Adrenal gland (tissue), 12 donors: ENCODE data around the gene DNAAF1. TPM values are rescaled to one million over a fixed set of nuclear protein-coding genes. Genes with fewer than 3 reads are reported as not detected.

ENCODE experiments used
- DNase-seq, 7 donors: peaks; one replicate each; pipeline ENCODE4 v3.0.0-alpha.2; 2019 to 2020
- H3K27ac ChIP-seq, 5 donors: fragments of 200-600 bp; sonication (generic) in 4 of 5; 1 replicate in 3 of 5; 2 replicates in 2 of 5; pipeline versions ENCODE4 v1.5.1 to v1.8.0; 2016 to 2020; ENCODE audit warnings: mild to moderate bottlenecking in 1 of 5
- H3K27me3 ChIP-seq: fragments of 200-600 bp; 2 replicates; pipeline ENCODE4 v1.8.0; 2021
- H3K36me3 ChIP-seq, 2 donors: fragments of 200-600 bp; replicated peaks in 1 of 2; 1 replicate in 1 of 2; 2 replicates in 1 of 2; pipeline versions ENCODE4 v1.5.1 to v1.8.0; 2018 to 2022
- H3K4me1 ChIP-seq, 2 donors: fragments of 200-600 bp; replicated peaks in 1 of 2; 1 replicate in 1 of 2; 2 replicates in 1 of 2; pipeline versions ENCODE4 v1.5.1 to v1.8.0; 2018 to 2021
- H3K4me3 ChIP-seq, 4 donors: fragments of 200-600 bp; sonication (generic) in 3 of 4; one replicate each; pipeline ENCODE4 v1.5.1; 2016 to 2018
- H3K9me3 ChIP-seq, 3 donors: fragments of 200-600 bp; sonication (generic) in 1 of 3; replicated peaks in 1 of 3; 1 replicate in 2 of 3; 2 replicates in 1 of 3; pipeline versions ENCODE4 v1.5.1 to v1.8.0; 2016 to 2021
- CTCF ChIP-seq, 6 experiments: fragments of 450-650 bp in 4 of 6; fragments of 200-600 bp in 2 of 6; sonication (generic) in 1 of 6; IDR thresholded peaks; 1 replicate in 5 of 6; 2 replicates in 1 of 6; pipeline versions ENCODE4 v1.5.1 to v1.8.0; 2016 to 2021; ENCODE audit warnings: antibody characterized with exemption in 6 of 6, mild to moderate bottlenecking in 2 of 6, moderate library complexity in 1 of 6
- POLR2A ChIP-seq, 2 donors: fragments of 450-650 bp; IDR thresholded peaks; one replicate each; pipeline ENCODE4 v1.6.1; 2017; ENCODE audit warnings: antibody characterized with exemption in 2 of 2, mild to moderate bottlenecking in 2 of 2, moderate library complexity in 1 of 2
- WGBS, 4 donors: extraction: QIAGEN DNeasy Blood & Tissue Kit in 2 of 4; methylation state at CpG; one replicate each; pipeline versions ENCODE4 v1.1.5 to v1.1.7; 2013 to 2017; 5-methylcytosine and 5-hydroxymethylcytosine counted together
- intact Hi-C, 2 donors: fragments of 100-400 bp; cut with DNase I; formaldehyde crosslinking; loops; one replicate each; pipeline versions ENCODE4 v1.14.1 to v1.15.0; 2022 to 2023
- polyA plus RNA-seq, 3 donors: library from polyadenylated mRNA; stranded (reverse); fragments of 200-250 nt in 2 of 3; fragments of 350-450 nt in 1 of 3; fragmentation: Illumina TruSeq in 1 of 3; extraction: RNeasy Lipid Tissue Mini Kit (QIAGEN cat#74804) in 1 of 3; gene quantifications; one replicate each; pipeline ENCODE4 v1.2.3, GENCODE V29; 2013 to 2014
- total RNA-seq, 9 donors: library from RNA; depleted of rRNA in 4 of 9; stranded (reverse); fragments of >200 nt in 4 of 9; fragments of 120-200 nt in 1 of 9; fragmentation: NEBNext Ultra II Directional in 1 of 9; extraction: Animal tissue kit (Norgen Biotek cat#: 25700) in 1 of 9; gene quantifications; one replicate each; pipeline versions ENCODE4 v1.1.0 to v1.2.4, GENCODE V29; 2013 to 2023
- donor health status: healthy with polysubstance abuse.
- donor health status: Bipolar disorder and iron deficiency.
- donor health status: DM: yes; HTN: yes; CAD: no.
- donor health status: DM: no; HTN: no; CAD: no.
- donor health status: DM: no; HTN: no; CAD: no.
- donor health status: DM: yes; HTN: yes; CAD: no.

The DNAAF1 gene
- total and polyA plus RNA-seq, 12 donors: 0.67 to 17.9 (median 2.4) TPM

- H3K36me3 ChIP-seq: no peaks in the 10 kb centered on the region
- H3K27ac ChIP-seq: no peak overlapping the region
- no peak overlapping the region for H3K4me3 ChIP-seq
- no peak for TF ChIP-seq CTCF (IDR thresholded peaks at IDR 0.05)
- no peak for TF ChIP-seq POLR2A (IDR thresholded peaks at IDR 0.05)
- no peaks in the 10 kb centered on the region for H3K4me1 ChIP-seq
- DNase-seq: no peak
- no peaks in the 10 kb centered on the region for H3K27me3 ChIP-seq
- H3K9me3 ChIP-seq: no peaks in the 10 kb centered on the region
- intact Hi-C loops: no loop called here
- WGBS, 4 donors: 61 to 81% (median 66%) methylated on average over 10 to 16 of the region's 16 CpGs
These were observed 51.8 kb downstream of the DNAAF1 start for GRCh38 chr16:84196727-84197394.

GRCh38 chr16:84197466-84198128 is 52.5 kb downstream of the DNAAF1 start:
- TF ChIP-seq POLR2A (IDR thresholded peaks at IDR 0.05): no peak
- no peak for TF ChIP-seq CTCF (IDR thresholded peaks at IDR 0.05)
- intact Hi-C loops: no loop called here
- no peak overlapping the region for H3K4me3 ChIP-seq
- no peaks in the 10 kb centered on the region for H3K9me3 ChIP-seq
- no peak overlapping the region for H3K27ac ChIP-seq
- no peaks in the 10 kb centered on the region for H3K36me3 ChIP-seq
- no peaks in the 10 kb centered on the region for H3K4me1 ChIP-seq
- H3K27me3 ChIP-seq: no peaks in the 10 kb centered on the region
- 92 to 94% (median 93%) methylated on average over 10 to 14 of the region's 14 CpGs for WGBS, 4 donors
- DNase-seq: no peak

- intact Hi-C loops: no loop called here
- WGBS, 4 donors: 66 to 77% (median 76%) methylated on average over 10 of the region's 10 CpGs
- TF ChIP-seq POLR2A (IDR thresholded peaks at IDR 0.05) (no peak), CTCF (IDR thresholded peaks at IDR 0.05) (no peak)
These were observed 53.3 kb downstream of the DNAAF1 start for GRCh38 chr16:84198401-84198800.

GRCh38 chr16:84199097-84199496 is 54.0 kb downstream of the DNAAF1 start:
- H3K36me3 ChIP-seq: no peaks in the 10 kb centered on the region
- intact Hi-C loops: no loop called here
- no peaks in the 10 kb centered on the region for H3K9me3 ChIP-seq
- no peak overlapping the region for H3K4me3 ChIP-seq
- no peaks in the 10 kb centered on the region for H3K27me3 ChIP-seq
- WGBS, 4 donors: 58 to 72% (median 64%) methylated on average over 13 of the region's 13 CpGs
- no peak overlapping the region for H3K27ac ChIP-seq
- no peak for TF ChIP-seq CTCF (IDR thresholded peaks at IDR 0.05)
- no peaks in the 10 kb centered on the region for H3K4me1 ChIP-seq
- no peak for DNase-seq

More at GRCh38 chr16:84198401-84198800, 53.3 kb downstream of the DNAAF1 start:
- H3K4me1 ChIP-seq: no peaks in the 10 kb centered on the region
- H3K27ac ChIP-seq: no peak overlapping the region
- no peak overlapping the region for H3K4me3 ChIP-seq
- H3K27me3 ChIP-seq: no peaks in the 10 kb centered on the region
- no peaks in the 10 kb centered on the region for H3K9me3 ChIP-seq
- DNase-seq: no peak
- H3K36me3 ChIP-seq: no peaks in the 10 kb centered on the region
